Stimulated activated CD4-positive, alpha-beta T cell treated with anti-CD3 and anti-CD28 coated beads, Interleukin-12 subunit alpha, Interleukin-12 subunit beta, amount 100 ng/mL, for 48 hours (primary cell): Measurements from ENCODE around the gene LSM5.
"Not testable (repeated sequence)": the region's sequence is repeated elsewhere in the genome, so short reads cannot be mapped to it uniquely, and the experiment has no call there.

Experiments
- DNase-seq, 3 donors: peaks; one replicate each; pipeline ENCODE4 v3.0.0-alpha.2; 2020; ENCODE audit warnings: low read depth in 2 of 3, low spot score in 1 of 3

LSM5 gene

GRCh38 chr7:32506266-32507054, 16.3 kb upstream of the LSM5 start:
- peak in 1 of 3 donors; percentile 31 for DNase-seq

DNA sequence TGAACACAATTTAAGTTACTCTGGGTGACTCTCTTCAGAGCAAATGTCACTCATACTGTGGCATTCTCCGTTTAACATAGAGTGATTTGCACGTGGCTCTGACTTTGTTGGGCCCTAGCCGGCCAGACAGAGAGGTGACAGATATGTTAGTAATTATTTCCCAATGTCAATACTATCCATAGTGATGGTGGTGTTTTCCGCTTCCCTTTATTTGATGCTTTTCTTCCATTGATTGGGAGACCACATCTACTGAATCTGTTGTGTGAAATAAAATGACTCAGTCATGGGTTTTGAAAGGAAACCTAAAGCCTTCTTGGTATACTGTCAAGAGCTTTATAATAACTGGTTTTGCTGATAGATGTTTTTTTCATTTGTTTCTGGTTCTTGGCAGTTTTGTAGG, 12.5 kb upstream of the LSM5 start:
- DNase-seq: no peak

DNA sequence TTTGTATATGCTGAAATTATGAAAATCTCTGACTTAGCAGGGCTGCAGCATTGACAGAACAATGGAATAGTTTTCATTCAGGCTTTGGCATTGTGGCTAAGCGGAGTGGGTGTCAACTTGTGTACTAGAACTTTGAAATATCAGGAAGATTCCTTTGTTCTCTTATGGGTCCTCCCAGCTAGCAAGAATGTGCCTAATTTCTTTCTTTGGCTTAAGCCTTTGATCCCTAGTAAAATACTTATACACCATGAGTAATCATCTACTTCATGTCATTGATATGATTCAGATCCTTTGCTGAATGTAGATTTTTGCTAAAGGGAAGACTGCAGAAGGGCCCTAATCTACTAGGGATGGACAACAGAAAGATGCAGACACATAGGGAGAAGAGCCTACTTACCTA, 11.3 kb upstream of the LSM5 start:
- DNase-seq: no peak

GRCh38 chr7:32500922-32501341, 10.8 kb upstream of the LSM5 start:
- no peak for DNase-seq

- not testable (repeated sequence) for DNase-seq
Observed at GRCh38 chr7:32500216-32500615, 10.0 kb upstream of the LSM5 start.

DNA sequence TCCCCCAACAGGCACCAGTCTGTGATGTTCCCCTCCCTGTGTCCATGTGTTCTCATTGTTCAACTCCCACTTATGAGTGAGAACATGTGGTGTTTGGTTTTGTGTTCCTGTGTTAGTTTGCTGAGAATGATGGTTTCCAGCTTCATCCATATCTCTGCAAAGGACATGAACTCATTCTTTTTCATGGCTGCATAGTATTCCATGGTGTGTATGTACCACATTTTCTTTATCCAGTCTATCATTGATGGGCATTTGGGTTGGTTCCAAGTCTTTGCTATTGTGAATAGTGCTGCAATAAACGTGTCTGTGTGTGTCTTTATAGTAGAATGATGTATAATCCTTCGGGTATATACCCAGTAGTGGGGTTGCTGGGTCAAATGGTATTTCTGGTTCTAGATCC, 9.6 kb upstream of the LSM5 start:
- DNase-seq: not testable (repeated sequence)

- DNase-seq: no peak
Observed at GRCh38 chr7:32496052-32496813, 6.1 kb upstream of the LSM5 start.

DNA sequence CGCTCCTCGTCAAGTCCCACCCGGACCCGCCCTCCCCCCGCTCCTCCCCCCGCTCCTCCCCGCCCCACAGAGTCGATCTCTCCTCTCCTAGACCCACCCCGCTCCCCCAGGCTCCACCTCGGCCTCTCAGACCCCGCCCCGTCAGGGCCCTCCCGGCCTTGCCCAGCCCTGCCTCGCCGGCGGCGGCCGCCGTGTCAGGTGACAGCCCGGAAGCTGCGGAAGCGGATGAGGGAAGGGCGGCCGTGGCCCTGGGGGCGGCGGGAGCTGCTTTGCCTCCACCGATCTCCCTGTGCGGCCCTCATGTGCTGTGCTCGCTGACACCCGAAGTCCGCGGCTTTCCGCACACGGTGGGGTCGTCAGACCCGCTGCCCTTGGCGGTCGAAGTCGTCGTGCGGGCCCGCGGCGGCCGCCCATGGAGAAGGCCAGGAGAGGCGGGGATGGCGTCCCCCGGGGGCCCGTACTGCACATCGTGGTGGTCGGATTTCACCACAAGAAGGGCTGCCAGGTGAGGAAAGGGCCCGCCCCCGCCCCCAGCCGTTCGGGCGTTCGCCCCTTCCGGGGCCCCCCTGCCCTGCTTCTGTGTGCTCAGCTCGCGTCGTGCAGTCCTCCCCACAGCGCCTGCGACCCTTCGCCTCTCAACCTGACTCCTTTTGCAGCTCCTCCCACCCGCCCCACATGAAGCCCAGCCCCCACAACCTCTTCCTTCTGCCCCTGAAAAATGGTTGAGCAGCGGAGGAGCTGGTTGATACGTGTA, 5.3 kb upstream of the LSM5 start, which contains the start of gene AVL9:
Gene AVL9 (plus strand): TSS at position 192 of the 754 bp plus-strand sequence. CDS start 221 bp downstream, at position 413.
- DNase-seq: peak; percentile 98 to 99 (median 98)

DNA sequence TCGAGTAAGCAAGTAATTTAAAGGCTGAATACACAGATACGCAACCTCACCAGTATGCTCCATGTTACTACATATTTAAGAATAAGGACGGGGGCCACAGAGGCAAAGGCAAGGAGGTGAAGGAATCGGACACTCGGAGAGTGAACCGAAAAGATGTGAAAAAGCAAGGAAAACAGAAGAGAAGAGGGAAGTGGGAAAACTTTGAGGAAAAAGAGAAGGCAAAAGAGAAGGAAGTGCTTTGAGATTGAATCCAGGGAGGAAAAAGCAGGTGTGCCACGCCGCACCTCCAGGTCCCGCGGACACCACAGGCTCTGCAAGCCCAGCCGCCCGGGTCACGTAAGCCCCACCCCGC, 4.7 kb upstream of the LSM5 start:
- DNase-seq: no peak

- no peak for DNase-seq
Observed at GRCh38 chr7:32489788-32490126, 423 bp downstream of the LSM5 start.

DNA sequence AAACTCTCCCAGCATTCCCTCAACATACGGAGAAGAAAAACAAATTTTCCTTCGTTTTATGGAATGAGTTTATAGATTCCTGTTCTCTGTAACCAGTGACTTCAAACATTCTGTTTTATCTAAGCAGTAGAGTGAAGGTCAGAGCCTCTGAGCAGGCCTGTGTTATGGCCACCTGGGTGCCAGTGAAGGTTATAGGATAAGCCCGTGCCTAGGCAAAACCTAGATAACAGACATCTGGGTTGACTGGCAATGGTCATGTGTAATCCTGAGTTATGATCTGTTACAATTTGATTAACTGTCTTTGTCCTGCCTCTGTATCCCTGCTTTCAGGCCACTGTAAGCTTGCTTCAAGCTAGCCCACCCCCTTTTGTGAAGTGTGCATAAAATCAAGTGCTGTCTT, 8.3 kb downstream of the LSM5 start:
- DNase-seq: no peak

DNA sequence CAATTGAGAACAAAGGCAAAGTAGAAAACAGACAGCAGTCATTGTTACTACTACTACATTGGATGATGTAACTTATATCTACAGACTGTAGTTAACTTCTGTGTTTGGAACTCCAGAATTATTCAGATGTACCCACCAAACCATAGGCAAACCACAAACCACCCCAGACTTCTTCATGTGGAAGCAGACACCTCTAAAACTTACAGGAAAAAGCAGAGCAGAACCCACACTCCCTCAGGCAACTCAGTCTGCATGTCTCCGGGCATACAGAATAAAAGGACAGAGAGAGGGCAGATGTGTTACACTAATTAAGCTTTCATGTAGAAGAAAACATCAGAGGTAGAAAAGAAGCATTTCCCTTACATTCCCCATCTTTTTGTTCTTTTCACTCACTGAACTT, 9.0 kb downstream of the LSM5 start:
- no peak for DNase-seq

DNA sequence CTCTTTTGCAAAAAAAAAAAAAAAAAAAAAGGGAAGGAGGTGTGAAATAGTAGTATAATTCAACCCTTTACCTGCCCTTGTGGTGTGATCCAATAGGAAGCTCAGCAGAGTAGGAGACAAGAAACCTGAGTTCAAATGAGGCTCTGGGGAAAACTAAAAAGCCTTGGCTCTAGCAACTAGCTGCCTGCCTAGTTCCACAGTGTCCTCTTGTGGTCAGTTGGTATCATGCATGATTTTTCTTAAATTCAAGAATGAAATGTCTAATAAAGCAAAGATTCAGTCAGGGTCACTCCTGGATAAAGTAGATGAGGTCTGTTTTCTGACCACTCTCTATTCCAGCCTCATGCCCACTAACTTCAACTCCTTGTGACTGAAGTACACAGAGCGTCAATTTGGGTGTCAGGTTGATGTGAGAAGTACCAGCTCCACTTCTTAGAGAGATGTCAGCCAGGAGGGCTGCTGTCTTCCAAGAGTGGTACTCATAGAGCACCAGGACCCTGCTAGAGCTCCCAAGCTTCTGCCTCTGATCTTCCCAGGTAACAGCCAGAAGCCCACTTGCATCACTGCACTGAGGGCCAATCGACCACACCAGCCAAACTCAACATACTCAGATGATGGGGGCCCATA, 10.5 kb downstream of the LSM5 start:
- no peak for DNase-seq

DNA sequence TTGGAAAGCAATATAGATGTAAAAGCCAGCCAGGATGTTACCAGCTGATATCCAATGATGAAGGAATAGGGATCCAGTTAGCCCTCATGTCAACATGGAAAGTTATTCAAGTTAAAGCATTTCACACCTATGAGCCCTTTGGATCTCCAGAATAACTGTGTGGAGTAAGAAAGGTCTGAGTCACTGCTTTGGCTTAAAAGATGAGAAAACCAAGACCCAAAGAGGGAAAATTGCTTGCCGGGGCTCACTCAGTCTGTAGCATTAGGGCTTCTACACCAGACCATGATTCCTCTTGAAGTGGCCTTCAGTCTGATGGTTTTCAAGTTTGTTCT, 12.6 kb downstream of the LSM5 start:
- no peak for DNase-seq

GRCh38 chr7:32476816-32477648, 13.1 kb downstream of the LSM5 start:
- no peak for DNase-seq

DNA sequence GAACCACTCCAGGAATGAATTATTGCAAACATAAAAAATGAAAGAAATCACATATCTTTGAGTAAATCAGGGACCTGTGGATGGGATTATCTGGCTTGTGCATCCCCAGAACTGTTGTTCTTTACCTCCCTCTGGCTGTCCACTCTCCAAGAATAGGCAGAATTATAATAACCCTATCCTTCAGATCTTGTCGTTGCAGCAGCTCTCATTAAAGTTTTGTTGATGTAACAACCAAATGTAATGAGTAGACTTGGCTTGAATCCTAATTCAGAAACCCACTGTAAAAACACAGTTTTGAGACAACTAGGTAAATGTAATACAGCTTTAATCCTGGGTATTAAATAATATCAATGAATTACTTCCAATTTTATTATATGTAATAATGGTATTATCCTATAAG, 16.2 kb downstream of the LSM5 start:
- no peak for DNase-seq

DNA sequence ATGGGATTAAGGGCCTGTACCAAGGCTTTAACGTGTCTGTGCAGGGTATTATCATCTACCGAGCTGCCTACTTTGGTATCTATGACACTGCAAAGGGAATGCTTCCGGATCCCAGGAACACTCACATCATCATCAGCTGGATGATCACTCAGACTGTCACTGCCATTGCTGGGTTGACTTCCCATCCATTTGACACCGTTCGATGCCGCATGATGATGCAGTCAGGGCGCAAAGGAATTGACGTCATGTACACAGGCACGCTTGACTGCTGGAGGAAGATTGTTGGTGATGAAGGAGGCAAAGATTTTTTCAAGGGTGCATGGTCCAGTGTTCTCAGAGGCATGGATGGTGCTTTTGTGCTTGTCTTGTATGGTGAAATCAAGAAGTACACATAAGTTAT, 18.2 kb downstream of the LSM5 start:
- no peak for DNase-seq

- no peak for DNase-seq
Observed at GRCh38 chr7:32470871-32471270, 19.3 kb downstream of the LSM5 start.

- not testable (repeated sequence) for DNase-seq
Observed at GRCh38 chr7:32470004-32470403, 20.2 kb downstream of the LSM5 start.

DNA sequence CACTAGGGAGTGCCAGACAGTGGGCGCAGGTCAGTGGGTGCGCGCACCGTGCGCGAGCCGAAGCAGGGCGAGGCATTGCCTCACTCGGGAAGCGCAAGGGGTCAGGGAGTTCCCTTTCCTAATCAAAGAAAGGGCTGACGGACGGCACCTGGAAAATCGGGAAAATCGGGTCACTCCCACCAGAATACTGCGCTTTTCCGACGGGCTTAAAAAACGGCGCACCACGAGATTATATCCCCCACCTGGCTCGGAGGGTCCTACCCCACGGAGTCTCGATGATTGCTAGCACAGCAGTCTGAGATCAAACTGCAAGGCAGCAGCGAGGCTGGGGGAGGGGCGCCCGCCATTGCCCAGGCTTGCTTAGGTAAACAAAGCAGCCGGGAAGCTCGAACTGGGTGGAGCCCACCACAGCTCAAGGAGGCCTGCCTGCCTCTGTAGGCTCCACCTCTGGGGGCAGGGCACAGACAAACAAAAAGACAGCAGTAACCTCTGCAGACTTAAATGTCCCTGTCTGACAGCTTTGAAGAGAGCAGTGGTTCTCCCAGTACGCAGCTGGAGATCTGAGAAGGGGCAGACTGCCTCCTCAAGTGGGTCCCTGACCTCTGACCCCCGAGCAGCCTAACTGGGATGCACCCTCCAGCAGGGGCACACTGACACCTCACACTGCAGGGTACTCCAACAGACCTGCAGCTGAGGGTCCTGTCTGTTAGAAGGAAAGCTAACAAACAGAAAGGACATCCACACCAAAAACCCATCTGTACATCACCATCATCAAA, 25.4 kb downstream of the LSM5 start:
- not testable (repeated sequence) for DNase-seq
